GM23338 (cell line): ENCODE results near the gene KLHDC7B. TPM values are rescaled to one million over a fixed set of nuclear protein-coding genes. Genes with fewer than 3 reads are reported as not detected.

ENCODE experiments used
- ATAC-seq: fragments of 200-7000 bp; cut with Tn5 transposase; 3 replicates; pipeline ENCODE4 v1.9.1; 2020
- DNase-seq: peaks from one replicate; pipeline ENCODE4 v3.0.0-alpha.2; 2015; ENCODE audit warnings: low spot score
- H2AFZ ChIP-seq: fragments of 200-600 bp; sonication (generic); 2 replicates; pipeline ENCODE4 v1.8.0; 2016; ENCODE audit warnings: antibody characterized with exemption, mild to moderate bottlenecking, moderate library complexity
- H3F3A ChIP-seq: fragments of 200-600 bp; sonication (generic); replicated peaks from 2 replicates; pipeline ENCODE4 v1.8.0; 2017; ENCODE audit warnings: antibody characterized with exemption, mixed run types, low read depth
- H3K27ac ChIP-seq: fragments of 200-600 bp; sonication (generic); 2 replicates; pipeline ENCODE4 v1.6.1; 2016; ENCODE audit warnings: low read depth
- H3K27me3 ChIP-seq: fragments of 200-600 bp; sonication (generic); 2 replicates; pipeline ENCODE4 v1.8.0; 2016; ENCODE audit warnings: mild to moderate bottlenecking, mixed run types, moderate library complexity; ENCODE audit not compliant: insufficient read depth
- H3K36me3 ChIP-seq: fragments of 200-600 bp; sonication (generic); 2 replicates; pipeline ENCODE4 v1.8.0; 2016; ENCODE audit warnings: mild to moderate bottlenecking; ENCODE audit not compliant: insufficient read depth
- H3K4me1 ChIP-seq: fragments of 200-600 bp; sonication (generic); 2 replicates; pipeline ENCODE4 v1.8.0; 2016; ENCODE audit warnings: mild to moderate bottlenecking, moderate library complexity; ENCODE audit not compliant: insufficient read depth
- H3K4me2 ChIP-seq: fragments of 200-600 bp; sonication (generic); 2 replicates; pipeline ENCODE4 v1.7.1; 2017; ENCODE audit warnings: mixed run types
- H3K4me3 ChIP-seq: fragments of 200-600 bp; sonication (generic); 2 replicates; pipeline ENCODE4 v1.6.1; 2016; ENCODE audit warnings: mixed run types
- H3K79me2 ChIP-seq: fragments of 200-600 bp; sonication (generic); replicated peaks from 2 replicates; pipeline ENCODE4 v1.8.0; 2017; ENCODE audit warnings: mild to moderate bottlenecking; ENCODE audit not compliant: insufficient read depth
- H3K9me2 ChIP-seq: fragments of 200-600 bp; sonication (generic); 2 replicates; pipeline ENCODE4 v1.8.0; 2017; ENCODE audit not compliant: insufficient read depth
- H4K20me1 ChIP-seq: fragments of 200-600 bp; sonication (generic); replicated peaks from 2 replicates; pipeline ENCODE4 v1.8.0; 2017; ENCODE audit warnings: mild to moderate bottlenecking; ENCODE audit not compliant: insufficient read depth
- H3K27ac Mint-ChIP-seq: 2 replicates; pipeline ENCODE4 v1.8.0; 2020; ENCODE audit warnings: inconsistent platforms, mild to moderate bottlenecking, moderate library complexity, mixed read lengths
- H3K27me3 Mint-ChIP-seq: 3 replicates; pipeline ENCODE4 v1.8.0; 2022; ENCODE audit warnings: low read depth, mild to moderate bottlenecking, moderate library complexity, mixed read lengths, inconsistent platforms; ENCODE audit not compliant: insufficient read depth, poor library complexity
- H3K36me3 Mint-ChIP-seq: 3 replicates; pipeline ENCODE4 v1.8.0; 2021; ENCODE audit warnings: low read depth, mild to moderate bottlenecking, inconsistent platforms, moderate library complexity, mixed read lengths
- H3K4me1 Mint-ChIP-seq: 3 replicates; pipeline ENCODE4 v1.8.0; 2020; ENCODE audit warnings: mild to moderate bottlenecking, inconsistent platforms, mixed read lengths
- H3K4me3 Mint-ChIP-seq: 3 replicates; pipeline ENCODE4 v1.8.0; 2021; ENCODE audit warnings: moderate library complexity, mild to moderate bottlenecking, inconsistent platforms, mixed read lengths
- H3K9me3 Mint-ChIP-seq: 3 replicates; pipeline ENCODE4 v1.8.0; 2020; ENCODE audit warnings: moderate library complexity, mild to moderate bottlenecking, inconsistent platforms, mixed read lengths
- EZH2 ChIP-seq: fragments of 200-600 bp; sonication (generic); IDR thresholded peaks from one replicate; pipeline ENCODE4 v1.8.0; 2017; ENCODE audit warnings: antibody characterized with exemption, mild to moderate bottlenecking, low read depth; ENCODE audit not compliant: unreplicated experiment
- ZNF331 ChIP-seq: fragments of 250-450 bp; sonication (Bioruptor Pico); IDR thresholded peaks from 2 replicates; pipeline ENCODE4 v1.5.0; 2020; ENCODE audit warnings: low read depth, mild to moderate bottlenecking, moderate library complexity
- polyA plus RNA-seq: library from polyadenylated mRNA; unstranded; fragments of >200 nt; fragmentation: Nextera tagmentation; extraction: Ambion mirVana; gene quantifications from 2 replicates; pipeline ENCODE4 v1.2.1, GENCODE V29; 2016
- total RNA-seq: library from RNA; depleted of rRNA; stranded (reverse); fragments of >200 nt; shearing (Covaris generic); gene quantifications from 2 replicates; pipeline ENCODE4 v1.2.3, GENCODE V29; 2014
- TF ChIP-seq, protein P1 (sequence below): IDR thresholded peaks from 2 replicates; pipeline ENCODE4 v1.6.1; 2016; ENCODE audit warnings: antibody characterized with exemption
- TF ChIP-seq, protein P2 (sequence below): IDR thresholded peaks from one replicate; pipeline ENCODE4 v1.6.1; 2018; ENCODE audit warnings: antibody characterized with exemption; ENCODE audit not compliant: unreplicated experiment

Gene KLHDC7B
- total and polyA plus RNA-seq, 2 experiments from 2014 or later, result not detected

DNA sequence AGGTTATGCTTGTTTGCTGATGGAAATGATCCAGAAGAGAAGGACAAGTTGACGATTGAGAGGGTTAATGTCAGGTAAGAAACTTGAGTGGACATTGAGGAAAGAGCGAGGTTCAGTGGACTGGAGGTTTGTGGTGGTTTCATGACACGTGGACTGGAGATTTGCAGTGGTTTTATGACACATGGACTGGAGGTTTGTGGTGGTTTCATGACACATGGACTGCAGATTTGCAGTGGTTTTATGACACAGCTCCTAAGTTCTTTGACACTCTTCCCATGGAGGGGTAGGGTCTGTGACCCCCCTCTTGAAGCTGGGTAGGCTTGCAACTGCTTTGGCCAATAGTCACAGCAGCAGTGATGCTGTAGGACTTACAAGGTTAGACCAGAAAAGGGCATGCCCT, 49.5 kb downstream of the KLHDC7B start:
- Mint-ChIP-seq H3K27me3 (peaks cover 20% of the 10 kb centered on the region), H3K36me3 (peaks cover 3% of the 10 kb centered on the region; the same call in 1 of the 3 replicates), H3K4me1 (peaks cover 4% of the 10 kb centered on the region; the same call in 2 of the 3 replicates), H3K4me3 (no peak overlapping the region), H3K9me3 (0 out of 3 replicates have a peak, but pooled peaks cover 3% of the 10 kb centered on the region), H3K27ac (no peak overlapping the region)
- Histone ChIP-seq H3K36me3 (no peaks in the 10 kb centered on the region), H2AFZ (no peak overlapping the region), H3K27me3 (peaks cover 41% of the 10 kb centered on the region), H3K79me2 (no peaks in the 10 kb centered on the region), H3K27ac (no peak overlapping the region), H3K4me2 (no peak overlapping the region), H4K20me1 (peaks cover 2% of the 10 kb centered on the region), H3K4me1 (no peaks in the 10 kb centered on the region), H3F3A (no peaks in the 10 kb centered on the region), H3K4me3 (no peak overlapping the region), H3K9me2 (no peaks in the 10 kb centered on the region)
- ATAC-seq, result no peak
- no peak for DNase-seq
- TF ChIP-seq ZNF331 (CRISPR knock-in tag), result no peak

DNA sequence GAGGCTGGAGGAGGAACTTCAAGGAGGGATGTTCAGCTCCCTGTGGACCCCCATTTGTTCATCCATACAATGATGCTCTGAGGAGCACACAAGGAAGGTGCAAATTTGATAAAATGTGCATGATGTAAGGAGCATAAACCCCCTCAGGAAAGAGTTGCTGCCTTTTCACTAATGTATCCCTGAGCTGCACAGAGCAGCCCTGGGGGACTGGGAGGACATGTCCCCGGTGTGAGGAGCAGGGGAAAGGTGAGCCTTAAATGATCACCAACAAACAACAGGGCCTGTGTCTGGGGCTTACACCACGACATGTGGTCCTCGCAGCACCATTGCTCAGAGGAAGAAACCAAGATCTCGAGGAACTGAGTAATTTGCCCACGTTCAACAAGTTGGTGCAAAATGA, 51.4 kb downstream of the KLHDC7B start:
- Mint-ChIP-seq H3K9me3 (0 out of 3 replicates have a peak, but pooled peaks cover 3% of the 10 kb centered on the region), H3K36me3 (peaks cover 3% of the 10 kb centered on the region; the same call in 1 of the 3 replicates), H3K27ac (no peak overlapping the region), H3K27me3 (peaks cover 29% of the 10 kb centered on the region), H3K4me1 (peaks cover 10% of the 10 kb centered on the region), H3K4me3 (no peak overlapping the region; the same call in 2 of the 3 replicates)
- no peaks in the 10 kb centered on the region for H3K79me2 ChIP-seq
- no peak overlapping the region for H3K4me3 ChIP-seq
- no peaks in the 10 kb centered on the region for H3K9me2 ChIP-seq
- ATAC-seq (no peak), DNase-seq (no peak)
- TF ChIP-seq, protein P1, sequence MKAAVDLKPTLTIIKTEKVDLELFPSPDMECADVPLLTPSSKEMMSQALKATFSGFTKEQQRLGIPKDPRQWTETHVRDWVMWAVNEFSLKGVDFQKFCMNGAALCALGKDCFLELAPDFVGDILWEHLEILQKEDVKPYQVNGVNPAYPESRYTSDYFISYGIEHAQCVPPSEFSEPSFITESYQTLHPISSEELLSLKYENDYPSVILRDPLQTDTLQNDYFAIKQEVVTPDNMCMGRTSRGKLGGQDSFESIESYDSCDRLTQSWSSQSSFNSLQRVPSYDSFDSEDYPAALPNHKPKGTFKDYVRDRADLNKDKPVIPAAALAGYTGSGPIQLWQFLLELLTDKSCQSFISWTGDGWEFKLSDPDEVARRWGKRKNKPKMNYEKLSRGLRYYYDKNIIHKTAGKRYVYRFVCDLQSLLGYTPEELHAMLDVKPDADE, result no peak
- TF ChIP-seq EZH2, result no peak
- TF ChIP-seq, protein P2, sequence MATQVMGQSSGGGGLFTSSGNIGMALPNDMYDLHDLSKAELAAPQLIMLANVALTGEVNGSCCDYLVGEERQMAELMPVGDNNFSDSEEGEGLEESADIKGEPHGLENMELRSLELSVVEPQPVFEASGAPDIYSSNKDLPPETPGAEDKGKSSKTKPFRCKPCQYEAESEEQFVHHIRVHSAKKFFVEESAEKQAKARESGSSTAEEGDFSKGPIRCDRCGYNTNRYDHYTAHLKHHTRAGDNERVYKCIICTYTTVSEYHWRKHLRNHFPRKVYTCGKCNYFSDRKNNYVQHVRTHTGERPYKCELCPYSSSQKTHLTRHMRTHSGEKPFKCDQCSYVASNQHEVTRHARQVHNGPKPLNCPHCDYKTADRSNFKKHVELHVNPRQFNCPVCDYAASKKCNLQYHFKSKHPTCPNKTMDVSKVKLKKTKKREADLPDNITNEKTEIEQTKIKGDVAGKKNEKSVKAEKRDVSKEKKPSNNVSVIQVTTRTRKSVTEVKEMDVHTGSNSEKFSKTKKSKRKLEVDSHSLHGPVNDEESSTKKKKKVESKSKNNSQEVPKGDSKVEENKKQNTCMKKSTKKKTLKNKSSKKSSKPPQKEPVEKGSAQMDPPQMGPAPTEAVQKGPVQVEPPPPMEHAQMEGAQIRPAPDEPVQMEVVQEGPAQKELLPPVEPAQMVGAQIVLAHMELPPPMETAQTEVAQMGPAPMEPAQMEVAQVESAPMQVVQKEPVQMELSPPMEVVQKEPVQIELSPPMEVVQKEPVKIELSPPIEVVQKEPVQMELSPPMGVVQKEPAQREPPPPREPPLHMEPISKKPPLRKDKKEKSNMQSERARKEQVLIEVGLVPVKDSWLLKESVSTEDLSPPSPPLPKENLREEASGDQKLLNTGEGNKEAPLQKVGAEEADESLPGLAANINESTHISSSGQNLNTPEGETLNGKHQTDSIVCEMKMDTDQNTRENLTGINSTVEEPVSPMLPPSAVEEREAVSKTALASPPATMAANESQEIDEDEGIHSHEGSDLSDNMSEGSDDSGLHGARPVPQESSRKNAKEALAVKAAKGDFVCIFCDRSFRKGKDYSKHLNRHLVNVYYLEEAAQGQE, result no peak
- H3K4me1 ChIP-seq, result no peaks in the 10 kb centered on the region; the same call in 1 of the 2 replicates
- no peaks in the 10 kb centered on the region for H3F3A ChIP-seq
- peaks cover 52% of the 10 kb centered on the region for H3K27me3 ChIP-seq
- no peaks in the 10 kb centered on the region; the same call in 1 of the 2 replicates for H4K20me1 ChIP-seq
- no peak overlapping the region for H3K27ac ChIP-seq
- no peaks in the 10 kb centered on the region for H3K36me3 ChIP-seq
- H3K4me2 ChIP-seq, result no peak overlapping the region
- H2AFZ ChIP-seq, result no peak overlapping the region
